Peyer's patch (tissue), 4 donors: ENCODE results near the gene CDKN1C. TPM values are rescaled to one million over a fixed set of nuclear protein-coding genes. Genes with fewer than 3 reads are reported as not detected.

ENCODE experiments used
- DNase-seq, 3 donors: peaks; one replicate each; pipeline ENCODE4 v3.0.0-alpha.2; 2017 to 2019
- H3K27ac ChIP-seq, 4 donors: fragments of 200-600 bp; sonication (generic); one replicate each; pipeline ENCODE4 v1.5.1; 2016 to 2019
- H3K27me3 ChIP-seq, 2 donors: fragments of 200-600 bp; sonication (generic); one replicate each; pipeline ENCODE4 v1.5.1; 2019
- H3K36me3 ChIP-seq, 3 donors: fragments of 200-600 bp; sonication (generic); one replicate each; pipeline ENCODE4 v1.5.1; 2016 to 2019
- H3K4me1 ChIP-seq, 4 donors: fragments of 200-600 bp; sonication (generic); one replicate each; pipeline ENCODE4 v1.5.1; 2016 to 2019
- H3K4me3 ChIP-seq, 4 donors: fragments of 200-600 bp; sonication (generic); 1 replicate in 3 of 4; 2 replicates in 1 of 4; pipeline ENCODE4 v1.5.1; 2016 to 2019; ENCODE audit warnings: mild to moderate bottlenecking in 1 of 4
- H3K9me3 ChIP-seq, 4 donors: fragments of 200-600 bp; sonication (generic); one replicate each; pipeline ENCODE4 v1.5.1; 2016 to 2019; ENCODE audit warnings: mild to moderate bottlenecking in 1 of 4
- POLR2A ChIP-seq, 2 donors: fragments of 450-650 bp; IDR thresholded peaks; one replicate each; pipeline ENCODE4 v1.5.1; 2017; ENCODE audit warnings: antibody characterized with exemption in 2 of 2, mild to moderate bottlenecking in 2 of 2, moderate library complexity in 2 of 2
- total RNA-seq, 4 donors: library from RNA; depleted of rRNA; stranded (reverse); fragments of >200 nt; gene quantifications; one replicate each; pipeline ENCODE4 v1.1.0, GENCODE V29; 2016
- TF ChIP-seq, protein P1 (sequence below), 6 experiments: fragments of 450-650 bp in 4 of 6; fragments of 200-600 bp in 2 of 6; sonication (generic) in 1 of 6; IDR thresholded peaks; one replicate each; pipeline ENCODE4 v1.5.1; 2017 to 2019; ENCODE audit warnings: antibody characterized with exemption in 6 of 6, mild to moderate bottlenecking in 3 of 6, moderate library complexity in 1 of 6

CDKN1C gene
- total RNA-seq, 4 donors from 2014 or later: 6.1 to 22.3 (median 11.1) TPM

DNA sequence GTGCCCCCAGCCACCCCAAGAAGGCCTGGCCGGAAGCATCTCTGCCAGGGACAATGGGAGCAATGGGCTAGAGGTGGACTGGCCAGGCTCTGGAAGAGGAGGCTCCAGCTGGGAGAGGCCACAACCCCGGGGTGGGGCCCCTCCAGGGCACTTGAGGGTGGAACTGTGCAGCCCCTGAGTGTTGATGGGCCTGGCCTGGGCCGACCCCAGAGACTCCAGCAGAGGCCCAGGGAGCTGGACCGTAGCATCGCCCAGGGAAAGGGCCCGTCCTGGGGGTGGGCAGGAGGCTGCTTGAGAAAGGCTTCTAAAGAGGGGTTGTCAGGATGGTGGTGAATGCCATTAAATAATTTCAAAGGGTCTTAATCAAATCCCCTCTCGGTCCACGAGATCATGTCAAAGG lies 30.4 kb downstream of the CDKN1C start:
- Histone ChIP-seq H3K4me3 (no peak overlapping the region), H3K27ac (no peak overlapping the region), H3K4me1 (no peaks in the 10 kb centered on the region), H3K9me3 (no peaks in the 10 kb centered on the region), H3K36me3 (no peaks in the 10 kb centered on the region), H3K27me3 (no peaks in the 10 kb centered on the region)
- no peak for DNase-seq
- TF ChIP-seq, protein P1, sequence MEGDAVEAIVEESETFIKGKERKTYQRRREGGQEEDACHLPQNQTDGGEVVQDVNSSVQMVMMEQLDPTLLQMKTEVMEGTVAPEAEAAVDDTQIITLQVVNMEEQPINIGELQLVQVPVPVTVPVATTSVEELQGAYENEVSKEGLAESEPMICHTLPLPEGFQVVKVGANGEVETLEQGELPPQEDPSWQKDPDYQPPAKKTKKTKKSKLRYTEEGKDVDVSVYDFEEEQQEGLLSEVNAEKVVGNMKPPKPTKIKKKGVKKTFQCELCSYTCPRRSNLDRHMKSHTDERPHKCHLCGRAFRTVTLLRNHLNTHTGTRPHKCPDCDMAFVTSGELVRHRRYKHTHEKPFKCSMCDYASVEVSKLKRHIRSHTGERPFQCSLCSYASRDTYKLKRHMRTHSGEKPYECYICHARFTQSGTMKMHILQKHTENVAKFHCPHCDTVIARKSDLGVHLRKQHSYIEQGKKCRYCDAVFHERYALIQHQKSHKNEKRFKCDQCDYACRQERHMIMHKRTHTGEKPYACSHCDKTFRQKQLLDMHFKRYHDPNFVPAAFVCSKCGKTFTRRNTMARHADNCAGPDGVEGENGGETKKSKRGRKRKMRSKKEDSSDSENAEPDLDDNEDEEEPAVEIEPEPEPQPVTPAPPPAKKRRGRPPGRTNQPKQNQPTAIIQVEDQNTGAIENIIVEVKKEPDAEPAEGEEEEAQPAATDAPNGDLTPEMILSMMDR (IDR thresholded peaks at IDR 0.05): no peak
- no peak for TF ChIP-seq POLR2A (IDR thresholded peaks at IDR 0.05)

DNA sequence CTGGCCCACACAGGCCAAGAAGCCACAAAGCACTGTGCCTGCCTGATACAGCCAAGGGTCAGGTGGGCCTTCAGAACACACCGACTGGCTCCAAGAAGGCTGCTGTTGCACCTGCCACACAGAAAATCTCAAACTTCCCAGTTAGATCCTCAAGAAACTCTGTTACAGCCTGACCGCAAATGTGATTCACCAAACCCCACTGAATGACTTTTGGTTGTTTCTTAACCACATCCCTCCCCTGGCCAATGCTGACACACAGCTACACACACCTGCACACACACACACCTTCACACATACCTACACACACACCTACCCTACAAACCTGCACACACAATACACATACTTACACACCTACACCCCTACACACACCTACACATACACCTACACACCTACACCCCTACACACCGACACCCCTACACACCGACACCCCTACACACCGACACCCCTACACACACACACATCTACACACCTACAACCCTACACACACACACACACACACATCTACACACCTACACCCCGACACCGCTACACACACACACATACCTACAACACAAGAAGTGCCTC lies 31.5 kb downstream of the CDKN1C start:
- Histone ChIP-seq H3K36me3 (no peaks in the 10 kb centered on the region), H3K4me3 (no peak overlapping the region), H3K27ac (no peak overlapping the region), H3K9me3 (no peaks in the 10 kb centered on the region), H3K27me3 (no peaks in the 10 kb centered on the region), H3K4me1 (no peaks in the 10 kb centered on the region)
- no peak for DNase-seq
- no peak for TF ChIP-seq POLR2A (IDR thresholded peaks at IDR 0.05)
- TF ChIP-seq, protein P1 (IDR thresholded peaks at IDR 0.05): no peak

DNA sequence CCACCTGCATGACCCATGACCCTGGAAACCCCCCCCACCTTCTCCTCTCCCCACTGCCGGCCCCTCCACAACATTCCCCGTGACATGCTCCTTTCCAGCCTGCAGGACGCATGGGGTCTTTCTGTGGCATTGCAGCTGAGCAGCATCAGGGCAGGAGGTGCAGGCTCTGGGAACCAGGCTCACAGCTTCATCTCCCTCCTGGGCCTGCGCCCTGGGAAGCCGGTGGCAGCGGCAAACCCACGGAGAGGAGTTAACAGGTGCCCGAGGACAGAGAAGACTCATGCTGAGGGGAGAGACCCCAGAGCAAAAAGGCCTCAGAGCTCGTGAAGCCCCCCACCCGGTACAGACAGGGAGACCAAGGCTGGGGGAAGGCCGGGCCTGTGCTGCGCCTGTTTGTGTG lies 32.2 kb downstream of the CDKN1C start:
- H3K27ac ChIP-seq: no peak overlapping the region
- H3K9me3 ChIP-seq: no peaks in the 10 kb centered on the region
- no peaks in the 10 kb centered on the region for H3K27me3 ChIP-seq
- H3K36me3 ChIP-seq: no peaks in the 10 kb centered on the region
- H3K4me1 ChIP-seq: no peaks in the 10 kb centered on the region
- H3K4me3 ChIP-seq: no peak overlapping the region
- DNase-seq: no peak
- no peak for TF ChIP-seq POLR2A (IDR thresholded peaks at IDR 0.05)
- TF ChIP-seq, protein P1 (IDR thresholded peaks at IDR 0.05): no peak

DNA sequence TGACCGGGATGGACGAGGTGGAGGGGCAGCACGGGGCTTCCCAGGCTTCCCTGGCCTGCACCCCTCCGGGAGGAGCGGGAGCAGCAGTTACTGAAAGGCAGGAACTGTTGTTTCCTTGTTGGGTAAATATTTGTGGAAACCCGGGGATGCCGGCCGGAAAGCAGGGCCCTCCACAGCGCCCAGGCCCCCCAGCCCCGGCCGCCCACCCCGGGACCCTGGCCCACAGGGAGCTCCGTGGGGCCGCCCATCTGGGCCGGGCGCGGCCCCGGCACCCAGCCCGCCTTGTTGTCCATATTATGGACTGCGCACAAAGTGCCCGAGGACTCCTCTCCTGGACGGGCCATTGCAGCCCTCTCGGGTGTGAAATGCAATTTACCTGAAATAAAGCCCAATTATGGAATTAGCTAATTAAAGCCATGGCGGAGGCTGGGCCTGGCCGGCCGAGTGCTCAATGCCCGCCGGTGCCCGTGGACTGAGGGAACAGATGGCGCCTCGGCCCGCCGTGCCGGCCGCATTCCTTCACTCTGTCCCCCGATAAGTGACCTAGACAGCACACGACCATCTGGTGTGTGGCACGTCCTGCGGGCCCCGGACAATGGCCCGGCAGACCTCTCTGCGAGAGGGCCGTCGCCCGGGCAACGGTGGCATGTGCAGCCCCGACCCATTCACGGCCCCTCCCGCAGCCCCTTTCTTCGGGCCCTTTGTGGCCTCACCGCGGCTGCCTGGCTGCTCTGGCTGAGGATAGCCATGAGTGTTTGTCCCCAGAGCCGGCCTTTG lies 35.4 kb downstream of the CDKN1C start:
- Histone ChIP-seq H3K9me3 (no peaks in the 10 kb centered on the region), H3K27me3 (no peaks in the 10 kb centered on the region), H3K27ac (no peak overlapping the region), H3K4me1 (no peaks in the 10 kb centered on the region), H3K36me3 (no peaks in the 10 kb centered on the region), H3K4me3 (no peak overlapping the region)
- DNase-seq: no peak
- TF ChIP-seq, protein P1 (IDR thresholded peaks at IDR 0.05): no peak
- no peak for TF ChIP-seq POLR2A (IDR thresholded peaks at IDR 0.05)

DNA sequence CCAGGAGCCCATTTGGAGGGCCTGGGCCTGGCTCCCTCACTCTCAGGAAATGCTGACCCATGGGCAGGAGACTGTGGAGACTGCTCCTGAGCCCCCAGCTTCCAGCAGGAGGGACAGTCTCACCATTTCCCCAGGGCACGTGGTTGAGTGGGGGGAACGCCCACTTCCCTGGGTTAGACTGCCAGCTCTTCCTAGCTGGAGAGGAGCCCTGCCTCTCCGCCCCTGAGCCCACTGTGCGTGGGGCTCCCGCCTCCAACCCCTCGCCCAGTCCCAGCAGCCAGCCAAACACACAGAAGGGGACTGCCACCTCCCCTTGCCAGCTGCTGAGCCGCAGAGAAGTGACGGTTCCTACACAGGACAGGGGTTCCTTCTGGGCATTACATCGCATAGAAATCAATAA lies 37.1 kb downstream of the CDKN1C start:
- Histone ChIP-seq H3K4me1 (no peaks in the 10 kb centered on the region), H3K4me3 (no peak overlapping the region), H3K9me3 (no peaks in the 10 kb centered on the region), H3K36me3 (no peaks in the 10 kb centered on the region), H3K27ac (no peak overlapping the region), H3K27me3 (no peaks in the 10 kb centered on the region)
- TF ChIP-seq, protein P1 (IDR thresholded peaks at IDR 0.05): no peak
- no peak for TF ChIP-seq POLR2A (IDR thresholded peaks at IDR 0.05)
- no peak for DNase-seq
